Loucy (cell line): Measurements from ENCODE around the gene ARL14EP.

Experiments
- H2AFZ ChIP-seq: fragments of 200-600 bp; sonication (generic); 2 replicates; pipeline ENCODE4 v1.6.0; 2016; ENCODE audit warnings: antibody characterized with exemption, mild to moderate bottlenecking, low read length, moderate library complexity
- H3F3A ChIP-seq: fragments of 200-600 bp; 2 replicates; pipeline ENCODE4 v1.6.0; 2016; ENCODE audit warnings: antibody characterized with exemption, low read depth, mild to moderate bottlenecking
- H3K27me3 ChIP-seq: fragments of 200-600 bp; sonication (generic); 2 replicates; pipeline ENCODE4 v1.6.1; 2014; ENCODE audit warnings: low read length, mild to moderate bottlenecking; ENCODE audit not compliant: insufficient read depth, poor library complexity, severe bottlenecking
- H3K36me3 ChIP-seq: fragments of 200-600 bp; sonication (generic); 2 replicates; pipeline ENCODE4 v1.6.1; 2016; ENCODE audit warnings: low read length; ENCODE audit not compliant: insufficient read depth
- H3K4me1 ChIP-seq: fragments of 200-600 bp; sonication (generic); 2 replicates; pipeline ENCODE4 v1.5.1; 2014; ENCODE audit warnings: low read length, mild to moderate bottlenecking; ENCODE audit not compliant: insufficient read depth, poor library complexity, severe bottlenecking
- H3K4me2 ChIP-seq: fragments of 200-600 bp; sonication (generic); 2 replicates; pipeline ENCODE4 v1.6.0; 2014; ENCODE audit warnings: antibody characterized with exemption, low read length, low read depth, mild to moderate bottlenecking; ENCODE audit not compliant: poor library complexity, severe bottlenecking
- H3K4me3 ChIP-seq: fragments of 200-600 bp; sonication (generic); 2 replicates; pipeline ENCODE4 v1.5.1; 2014; ENCODE audit warnings: low read length, mild to moderate bottlenecking, mixed read lengths; ENCODE audit not compliant: poor library complexity, severe bottlenecking
- H3K79me2 ChIP-seq: fragments of 200-600 bp; sonication (generic); 2 replicates; pipeline ENCODE4 v1.6.1; 2014; ENCODE audit warnings: low read length; ENCODE audit not compliant: insufficient read depth
- H3K9ac ChIP-seq: fragments of 200-600 bp; sonication (generic); 2 replicates; pipeline ENCODE4 v1.6.0; 2014; ENCODE audit warnings: mild to moderate bottlenecking, low read depth, low read length, moderate library complexity; ENCODE audit not compliant: poor library complexity, severe bottlenecking
- H3K9me2 ChIP-seq: fragments of 200-600 bp; sonication (generic); replicated peaks from 2 replicates; pipeline ENCODE4 v1.6.1; 2016; ENCODE audit warnings: low read depth, low read length, mixed read lengths
- H3K9me3 ChIP-seq: fragments of 200-600 bp; sonication (generic); 2 replicates; pipeline ENCODE4 v1.6.1; 2014; ENCODE audit warnings: mild to moderate bottlenecking, antibody characterized with exemption, low read length, low read depth; ENCODE audit not compliant: insufficient read depth
- H4K20me1 ChIP-seq: fragments of 200-600 bp; sonication (generic); 2 replicates; pipeline ENCODE4 v1.6.0; 2014; ENCODE audit warnings: antibody characterized with exemption, low read length, mild to moderate bottlenecking; ENCODE audit not compliant: insufficient read depth, poor library complexity, severe bottlenecking
- EZH2phosphoT487 ChIP-seq: fragments of 200-600 bp; IDR thresholded peaks from 2 replicates; pipeline ENCODE4 v1.6.1; 2018; ENCODE audit warnings: antibody characterized with exemption, mild to moderate bottlenecking, moderate library complexity, borderline replicate concordance
- TF ChIP-seq, protein P1 (sequence below): fragments of 200-600 bp; sonication (generic); conservative IDR thresholded peaks from 2 replicates; pipeline ENCODE4 v1.5.1; 2014; ENCODE audit warnings: mild to moderate bottlenecking, antibody characterized with exemption, low read length

Gene ARL14EP

DNA sequence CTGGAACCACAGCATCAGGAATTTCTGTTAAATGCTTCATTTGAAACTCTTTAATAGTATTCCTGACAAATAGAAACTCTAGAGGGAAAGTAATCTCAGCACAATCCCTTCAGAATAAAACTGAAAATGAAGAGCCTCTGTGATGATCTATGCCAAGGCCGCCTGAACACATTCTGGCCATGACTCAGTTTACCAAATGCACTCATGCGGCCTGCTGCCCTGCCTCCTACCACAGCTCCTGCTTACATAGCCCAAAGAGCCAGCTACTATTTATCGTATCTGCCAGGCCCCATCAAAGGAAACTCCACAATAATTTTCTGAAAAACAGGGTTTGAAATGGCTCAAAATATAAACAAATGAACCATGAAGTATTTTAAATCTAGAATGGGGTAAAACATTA, 27.0 kb downstream of the ARL14EP start:
- no peak overlapping the region for H2AFZ ChIP-seq
- TF ChIP-seq, protein P1, sequence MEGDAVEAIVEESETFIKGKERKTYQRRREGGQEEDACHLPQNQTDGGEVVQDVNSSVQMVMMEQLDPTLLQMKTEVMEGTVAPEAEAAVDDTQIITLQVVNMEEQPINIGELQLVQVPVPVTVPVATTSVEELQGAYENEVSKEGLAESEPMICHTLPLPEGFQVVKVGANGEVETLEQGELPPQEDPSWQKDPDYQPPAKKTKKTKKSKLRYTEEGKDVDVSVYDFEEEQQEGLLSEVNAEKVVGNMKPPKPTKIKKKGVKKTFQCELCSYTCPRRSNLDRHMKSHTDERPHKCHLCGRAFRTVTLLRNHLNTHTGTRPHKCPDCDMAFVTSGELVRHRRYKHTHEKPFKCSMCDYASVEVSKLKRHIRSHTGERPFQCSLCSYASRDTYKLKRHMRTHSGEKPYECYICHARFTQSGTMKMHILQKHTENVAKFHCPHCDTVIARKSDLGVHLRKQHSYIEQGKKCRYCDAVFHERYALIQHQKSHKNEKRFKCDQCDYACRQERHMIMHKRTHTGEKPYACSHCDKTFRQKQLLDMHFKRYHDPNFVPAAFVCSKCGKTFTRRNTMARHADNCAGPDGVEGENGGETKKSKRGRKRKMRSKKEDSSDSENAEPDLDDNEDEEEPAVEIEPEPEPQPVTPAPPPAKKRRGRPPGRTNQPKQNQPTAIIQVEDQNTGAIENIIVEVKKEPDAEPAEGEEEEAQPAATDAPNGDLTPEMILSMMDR: no peak
- TF ChIP-seq EZH2phosphoT487: no peak

DNA sequence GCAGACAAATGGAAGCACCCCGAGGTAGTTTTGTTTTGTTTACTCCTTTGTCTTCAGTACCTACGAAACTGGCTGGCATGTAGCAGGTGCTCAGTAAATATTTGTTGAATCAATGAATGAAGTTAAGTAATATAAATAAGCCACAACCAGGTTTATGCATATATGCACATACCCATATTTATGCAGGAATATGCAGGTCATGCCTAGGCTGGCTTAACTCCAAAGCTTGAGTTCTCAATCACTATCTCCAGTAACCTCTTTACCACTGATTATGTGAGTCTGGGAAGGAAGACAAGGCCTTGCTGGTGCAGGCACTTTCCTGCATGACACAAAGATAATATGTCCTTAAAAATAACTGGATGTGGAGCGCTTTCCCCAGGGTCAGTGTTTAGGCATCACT, 27.5 kb downstream of the ARL14EP start:
- Histone ChIP-seq H4K20me1 (no peaks in the 10 kb centered on the region), H3K4me1 (no peaks in the 10 kb centered on the region), H3K79me2 (no peaks in the 10 kb centered on the region), H3K9me3 (no peaks in the 10 kb centered on the region), H3K4me3 (no peak overlapping the region), H3K9me2 (no peaks in the 10 kb centered on the region), H2AFZ (no peak overlapping the region), H3F3A (no peaks in the 10 kb centered on the region), H3K27me3 (no peaks in the 10 kb centered on the region), H3K9ac (no peak overlapping the region), H3K4me2 (no peak overlapping the region), H3K36me3 (no peaks in the 10 kb centered on the region)
- no peak for TF ChIP-seq EZH2phosphoT487
- TF ChIP-seq, protein P1: no peak

More for the DNA sequence above, 27.0 kb downstream of the ARL14EP start:
- Histone ChIP-seq H3K79me2 (no peaks in the 10 kb centered on the region), H3F3A (no peaks in the 10 kb centered on the region), H4K20me1 (no peaks in the 10 kb centered on the region), H3K9ac (no peak overlapping the region), H3K27me3 (no peaks in the 10 kb centered on the region), H3K9me3 (no peaks in the 10 kb centered on the region), H3K4me2 (no peak overlapping the region), H3K4me1 (no peaks in the 10 kb centered on the region), H3K4me3 (no peak overlapping the region), H3K9me2 (no peaks in the 10 kb centered on the region), H3K36me3 (no peaks in the 10 kb centered on the region)

DNA sequence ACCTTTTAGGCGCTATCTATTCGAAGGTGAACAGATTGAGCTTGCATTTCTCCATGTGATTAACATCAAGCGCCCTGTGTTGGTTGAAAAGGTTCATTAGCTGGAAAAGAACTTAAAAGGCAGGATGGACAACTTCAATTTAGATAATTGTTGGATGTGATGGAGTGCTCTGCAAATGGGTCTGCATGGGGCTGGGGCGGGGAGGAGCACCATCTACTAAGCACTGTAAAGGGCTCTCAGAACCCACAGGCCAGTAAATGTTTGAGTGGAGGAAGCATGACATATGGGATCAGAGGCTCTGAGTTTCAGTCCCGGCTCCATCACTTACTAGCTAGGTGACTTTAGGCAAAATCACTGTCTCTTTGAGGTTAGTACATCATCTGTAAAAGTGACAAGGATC, 28.2 kb downstream of the ARL14EP start:
- Histone ChIP-seq H3K79me2 (no peaks in the 10 kb centered on the region), H3K4me2 (no peak overlapping the region), H3K36me3 (no peaks in the 10 kb centered on the region), H2AFZ (no peak overlapping the region), H3K9me2 (no peaks in the 10 kb centered on the region), H3K4me3 (no peak overlapping the region), H3K9ac (no peak overlapping the region), H3K9me3 (no peaks in the 10 kb centered on the region), H3K27me3 (no peaks in the 10 kb centered on the region), H3K4me1 (no peaks in the 10 kb centered on the region), H4K20me1 (no peaks in the 10 kb centered on the region), H3F3A (no peaks in the 10 kb centered on the region)
- TF ChIP-seq EZH2phosphoT487: no peak
- TF ChIP-seq, protein P1: no peak
